ENCODE data around the gene GPR148. TPM values are rescaled to one million over a fixed set of nuclear protein-coding genes. Genes with fewer than 3 reads are reported as not detected.
"Not testable (repeated sequence)": the region's sequence is repeated elsewhere in the genome, so short reads cannot be mapped to it uniquely, and the experiment has no call there.

Gene GPR148
- total RNA-seq, 4 donors from 2014 or later: not detected

DNA sequence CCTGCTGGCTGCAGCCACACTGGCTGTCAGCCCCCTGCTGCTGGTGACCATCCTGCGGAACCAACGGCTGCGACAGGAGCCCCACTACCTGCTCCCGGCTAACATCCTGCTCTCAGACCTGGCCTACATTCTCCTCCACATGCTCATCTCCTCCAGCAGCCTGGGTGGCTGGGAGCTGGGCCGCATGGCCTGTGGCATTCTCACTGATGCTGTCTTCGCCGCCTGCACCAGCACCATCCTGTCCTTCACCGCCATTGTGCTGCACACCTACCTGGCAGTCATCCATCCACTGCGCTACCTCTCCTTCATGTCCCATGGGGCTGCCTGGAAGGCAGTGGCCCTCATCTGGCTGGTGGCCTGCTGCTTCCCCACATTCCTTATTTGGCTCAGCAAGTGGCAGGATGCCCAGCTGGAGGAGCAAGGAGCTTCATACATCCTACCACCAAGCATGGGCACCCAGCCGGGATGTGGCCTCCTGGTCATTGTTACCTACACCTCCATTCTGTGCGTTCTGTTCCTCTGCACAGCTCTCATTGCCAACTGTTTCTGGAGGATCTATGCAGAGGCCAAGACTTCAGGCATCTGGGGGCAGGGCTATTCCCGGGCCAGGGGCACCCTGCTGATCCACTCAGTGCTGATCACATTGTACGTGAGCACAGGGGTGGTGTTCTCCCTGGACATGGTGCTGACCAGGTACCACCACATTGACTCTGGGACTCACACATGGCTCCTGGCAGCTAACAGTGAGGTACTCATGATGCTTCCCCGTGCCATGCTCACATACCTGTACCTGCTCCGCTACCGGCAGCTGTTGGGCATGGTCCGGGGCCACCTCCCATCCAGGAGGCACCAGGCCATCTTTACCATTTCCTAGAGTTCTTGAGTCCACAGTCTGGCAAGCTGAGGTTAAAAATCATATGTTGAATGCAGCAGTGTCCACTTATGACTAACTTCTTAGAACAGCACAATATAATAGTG lies 741 bp downstream of the GPR148 start:
- intact Hi-C loops (cut with DNase I): no loop called here
- 91 to 92% methylated on average over 13 to 16 of the region's 17 CpGs for WGBS, 2 donors
- Histone ChIP-seq H3K4me1 (peaks cover 14 to 19% (median 15%) of the 10 kb centered on the region in 3 donors), H3K4me3 (no peak overlapping the region), H3K36me3 (no peaks in the 10 kb centered on the region), H3K9me3 (no peaks in the 10 kb centered on the region), H3K27me3 (peaks cover 0 to 27% (median 0%) of the 10 kb centered on the region in 4 donors), H3K27ac (no peak overlapping the region)
- no peak for DNase-seq
- TF ChIP-seq POLR2A (IDR thresholded peaks at IDR 0.05): no peak
- no peak for TF ChIP-seq CTCF (IDR thresholded peaks at IDR 0.05)

- H3K4me1 ChIP-seq; DNase-seq; H3K4me3 ChIP-seq; H3K27ac ChIP-seq; H3K36me3 ChIP-seq; intact Hi-C loops (cut with DNase I); H3K9me3 ChIP-seq: not testable (repeated sequence)
- H3K27me3 ChIP-seq: peaks cover 0 to 11% (median 0%) of the 10 kb centered on the region in 4 donors
- WGBS, 2 donors: 89 to 92% methylated on average over 11 of the region's 11 CpGs
Observed at GRCh38 chr2:130732257-130732656, 3.4 kb downstream of the GPR148 start.

DNA sequence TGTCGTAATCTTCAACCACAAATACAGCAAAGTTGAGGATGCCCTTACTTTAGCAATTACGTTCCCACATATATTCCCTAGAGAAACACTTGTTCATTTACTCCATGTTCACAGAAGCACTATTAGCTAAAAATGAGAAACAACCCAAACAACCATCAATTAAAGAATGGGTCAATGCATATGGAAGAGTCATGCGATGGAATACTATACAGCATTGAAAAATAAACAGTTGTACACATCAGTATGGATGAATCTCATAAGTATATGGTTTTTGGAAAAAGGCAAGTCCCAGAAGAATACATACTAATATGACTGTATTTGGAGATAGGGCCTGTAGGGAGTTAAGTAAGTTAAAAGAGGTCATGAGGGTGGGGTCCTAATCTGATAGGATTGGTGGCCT lies 6.3 kb downstream of the GPR148 start:
- no peak overlapping the region for H3K4me3 ChIP-seq
- 85 to 95% methylated on average over 3 of the region's 3 CpGs for WGBS, 2 donors
- H3K4me1 ChIP-seq: no peaks in the 10 kb centered on the region
- H3K36me3 ChIP-seq: no peaks in the 10 kb centered on the region
- no peak overlapping the region for H3K27ac ChIP-seq
- intact Hi-C loops (cut with DNase I): no loop called here
- no peak for TF ChIP-seq POLR2A (IDR thresholded peaks at IDR 0.05)
- no peak for TF ChIP-seq CTCF (IDR thresholded peaks at IDR 0.05)
- peaks cover 0 to 34% (median 0%) of the 10 kb centered on the region in 4 donors for H3K27me3 ChIP-seq
- no peaks in the 10 kb centered on the region for H3K9me3 ChIP-seq
- DNase-seq: no peak

DNA sequence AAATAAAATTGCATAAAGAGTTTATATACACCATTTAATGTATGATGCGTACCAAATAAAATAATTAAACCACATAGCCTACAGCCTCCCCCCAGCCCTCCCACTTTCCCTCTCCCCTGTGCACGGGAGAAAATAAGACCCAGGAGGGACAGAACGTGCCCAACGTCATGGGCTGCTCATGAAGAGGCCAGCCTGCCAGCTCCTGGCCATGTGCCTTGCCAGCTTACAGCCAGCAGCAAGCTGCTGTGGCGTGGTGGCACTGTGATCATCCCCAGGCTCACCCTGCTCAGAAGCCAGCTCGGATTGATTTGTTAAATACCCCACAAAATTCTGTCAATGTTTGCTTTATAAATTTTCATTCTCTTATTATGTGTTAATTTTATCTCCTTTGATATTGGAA lies 7.6 kb downstream of the GPR148 start:
- no peaks in the 10 kb centered on the region for H3K4me1 ChIP-seq
- 59 to 65% methylated on average over 6 of the region's 6 CpGs for WGBS, 2 donors
- no peak for TF ChIP-seq POLR2A (IDR thresholded peaks at IDR 0.05)
- no peak for TF ChIP-seq CTCF (IDR thresholded peaks at IDR 0.05)
- intact Hi-C loops (cut with DNase I): no loop called here
- H3K4me3 ChIP-seq: no peak overlapping the region
- no peaks in the 10 kb centered on the region for H3K9me3 ChIP-seq
- H3K27me3 ChIP-seq: peaks cover 0 to 34% (median 0%) of the 10 kb centered on the region in 4 donors
- H3K27ac ChIP-seq: no peak overlapping the region
- no peaks in the 10 kb centered on the region for H3K36me3 ChIP-seq
- no peak for DNase-seq

DNA sequence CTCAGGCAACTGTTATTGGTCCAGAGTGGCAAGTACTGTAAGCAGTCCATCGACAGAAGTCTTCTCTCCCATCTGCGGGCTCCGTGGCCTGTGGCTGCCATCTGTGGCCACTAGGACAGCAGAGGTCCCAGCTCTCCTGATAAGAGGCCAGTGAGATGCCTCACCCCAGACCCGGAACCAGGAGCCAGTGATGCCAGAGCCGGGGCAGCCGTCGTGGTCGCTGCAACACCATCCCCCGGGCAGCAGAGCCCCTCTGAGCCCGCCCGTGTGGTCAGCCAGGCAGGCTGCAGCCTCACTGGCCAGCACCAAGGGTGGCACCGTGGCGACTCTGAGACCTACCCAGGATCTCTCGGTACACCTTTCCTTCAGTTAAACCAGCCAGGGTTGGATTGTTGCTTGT lies 8.7 kb downstream of the GPR148 start:
- no peak for TF ChIP-seq POLR2A (IDR thresholded peaks at IDR 0.05)
- TF ChIP-seq CTCF (IDR thresholded peaks at IDR 0.05): no peak
- H3K27me3 ChIP-seq: peaks cover 0 to 37% (median 0%) of the 10 kb centered on the region in 4 donors
- H3K27ac ChIP-seq: no peak overlapping the region
- intact Hi-C loops (cut with DNase I): no loop called here
- 89 to 96% methylated on average over 7 to 9 of the region's 14 CpGs for WGBS, 2 donors
- H3K4me3 ChIP-seq: no peak overlapping the region
- no peaks in the 10 kb centered on the region for H3K4me1 ChIP-seq
- no peaks in the 10 kb centered on the region for H3K9me3 ChIP-seq
- no peak for DNase-seq
- H3K36me3 ChIP-seq: no peaks in the 10 kb centered on the region
